HG03460 (cell line): ENCODE measurements around the gene PARVG.

ENCODE experiments used
- ATAC-seq: cut with Tn5 transposase; IDR thresholded peaks from one replicate; pipeline ENCODE4 v1.9.1; 2021; ENCODE audit not compliant: unreplicated experiment

The PARVG gene

GRCh38 chr22:44154436-44154942 is 26.2 kb upstream of the PARVG start:
- no peak for ATAC-seq

- no peak for ATAC-seq
Observed at GRCh38 chr22:44155115-44155514, 25.6 kb upstream of the PARVG start.

- ATAC-seq: no peak
Observed at GRCh38 chr22:44157916-44158618, 22.7 kb upstream of the PARVG start.

- ATAC-seq: no peak
Observed at GRCh38 chr22:44158816-44159215, 21.9 kb upstream of the PARVG start.

- no peak for ATAC-seq
Observed at GRCh38 chr22:44159221-44159620, 21.5 kb upstream of the PARVG start.

- no peak for ATAC-seq
Observed at GRCh38 chr22:44159811-44160210, 20.9 kb upstream of the PARVG start.

GRCh38 chr22:44160421-44160820 is 20.3 kb upstream of the PARVG start:
- no peak for ATAC-seq

- ATAC-seq: no peak
Observed at GRCh38 chr22:44161673-44162072, 19.1 kb upstream of the PARVG start.

GRCh38 chr22:44162960-44163359 is 17.8 kb upstream of the PARVG start:
- no peak for ATAC-seq

- ATAC-seq: no peak
Observed at GRCh38 chr22:44163536-44163935, 17.2 kb upstream of the PARVG start.

- no peak for ATAC-seq
Observed at GRCh38 chr22:44164031-44164430, 16.7 kb upstream of the PARVG start.

GRCh38 chr22:44165286-44165874 is 15.3 kb upstream of the PARVG start:
- ATAC-seq: no peak

GRCh38 chr22:44166498-44167276 is 14.0 kb upstream of the PARVG start:
- ATAC-seq: no peak

- no peak for ATAC-seq
Observed at GRCh38 chr22:44167501-44167900, 13.2 kb upstream of the PARVG start.

- no peak for ATAC-seq
Observed at GRCh38 chr22:44168206-44168605, 12.5 kb upstream of the PARVG start.

GRCh38 chr22:44170470-44170869 is 10.3 kb upstream of the PARVG start:
- no peak for ATAC-seq

- no peak for ATAC-seq
Observed at GRCh38 chr22:44171561-44171960, 9.2 kb upstream of the PARVG start.

- no peak for ATAC-seq
Observed at GRCh38 chr22:44172370-44173108, 8.2 kb upstream of the PARVG start.

- no peak for ATAC-seq
Observed at GRCh38 chr22:44173154-44173553, 7.6 kb upstream of the PARVG start.

- no peak for ATAC-seq
Observed at GRCh38 chr22:44175676-44176075, 5.0 kb upstream of the PARVG start.
